Measurements from ENCODE around the gene ZFYVE26. TPM values are rescaled to one million over a fixed set of nuclear protein-coding genes. Genes with fewer than 3 reads are reported as not detected.
"Not testable (repeated sequence)": the region's sequence is repeated elsewhere in the genome, so short reads cannot be mapped to it uniquely, and the experiment has no call there.

ZFYVE26 gene
- total RNA-seq, 1 donor from 2014 or later, result 12.6 TPM

- DNase-seq (ENCODE audit: low read depth in 2 of 2), result no peak
These were observed 59.2 kb downstream of the ZFYVE26 start for GRCh38 chr14:67757175-67757574.

GRCh38 chr14:67756496-67756895, 59.9 kb downstream of the ZFYVE26 start:
- no peak for DNase-seq (ENCODE audit: low read depth in 2 of 2)

- DNase-seq (ENCODE audit: low read depth in 2 of 2), result no peak
These were observed 66.9 kb downstream of the ZFYVE26 start for GRCh38 chr14:67749341-67750084.

GRCh38 chr14:67748312-67748711, 68.1 kb downstream of the ZFYVE26 start:
- no peak for DNase-seq (ENCODE audit: low read depth in 2 of 2)

- DNase-seq (ENCODE audit: low read depth in 2 of 2), result no peak
These were observed 69.5 kb downstream of the ZFYVE26 start for GRCh38 chr14:67746927-67747326.

- no peak for DNase-seq (ENCODE audit: low read depth in 2 of 2)
These were observed 72.3 kb downstream of the ZFYVE26 start for GRCh38 chr14:67744046-67744445.

- DNase-seq (ENCODE audit: low read depth in 2 of 2), result peak in 1 of 2 donors; percentile 21
These were observed 77.5 kb downstream of the ZFYVE26 start for GRCh38 chr14:67738740-67739504.

GRCh38 chr14:67736771-67737170, 79.6 kb downstream of the ZFYVE26 start:
- no peak for DNase-seq (ENCODE audit: low read depth in 2 of 2)

- DNase-seq (ENCODE audit: low read depth in 2 of 2), result peak; percentile 1 to 55
These were observed 80.8 kb downstream of the ZFYVE26 start for GRCh38 chr14:67735336-67736147.

GRCh38 chr14:67734675-67735074, 81.7 kb downstream of the ZFYVE26 start:
- DNase-seq (ENCODE audit: low read depth in 2 of 2), result peak in 1 of 2 donors; percentile 19

GRCh38 chr14:67733616-67734015, 82.8 kb downstream of the ZFYVE26 start:
- DNase-seq (ENCODE audit: low read depth in 2 of 2), result no peak

- no peak for DNase-seq (ENCODE audit: low read depth in 2 of 2)
These were observed 87.1 kb downstream of the ZFYVE26 start for GRCh38 chr14:67729072-67729885.

GRCh38 chr14:67728258-67728657, 88.1 kb downstream of the ZFYVE26 start:
- DNase-seq (ENCODE audit: low read depth in 2 of 2), result no peak

- no peak for DNase-seq (ENCODE audit: low read depth in 2 of 2)
These were observed 89.0 kb downstream of the ZFYVE26 start for GRCh38 chr14:67727361-67727760.

- no peak for DNase-seq (ENCODE audit: low read depth in 2 of 2)
These were observed 91.2 kb downstream of the ZFYVE26 start for GRCh38 chr14:67725171-67725570.

GRCh38 chr14:67722293-67722692, 94.1 kb downstream of the ZFYVE26 start:
- no peak for DNase-seq (ENCODE audit: low read depth in 2 of 2)

GRCh38 chr14:67721875-67722274, 94.5 kb downstream of the ZFYVE26 start:
- no peak for DNase-seq (ENCODE audit: low read depth in 2 of 2)

GRCh38 chr14:67719866-67720265, 96.5 kb downstream of the ZFYVE26 start:
- no peak for DNase-seq (ENCODE audit: low read depth in 2 of 2)

- DNase-seq (ENCODE audit: low read depth in 2 of 2), result not testable (repeated sequence)
These were observed 97.0 kb downstream of the ZFYVE26 start for GRCh38 chr14:67719385-67719784.

- DNase-seq (ENCODE audit: low read depth in 2 of 2), result no peak
These were observed 98.1 kb downstream of the ZFYVE26 start for GRCh38 chr14:67718265-67718664.

GRCh38 chr14:67717048-67717447, 99.3 kb downstream of the ZFYVE26 start:
- DNase-seq (ENCODE audit: low read depth in 2 of 2), result no peak
